Activated naive CD4-positive, alpha-beta T cell (primary cell): ENCODE results near the gene CHCHD6.

Source experiments
- DNase-seq, 4 experiments: peaks; one replicate each; lab custom pipeline; 2025; lab: John Stamatoyannopoulos, UW

CHCHD6 gene

GRCh38 chr3:126704494-126705214 lies 614 bp downstream of the CHCHD6 start:
- DNase-seq = no peak

- DNase-seq = no peak
Measured at GRCh38 chr3:126706631-126707030, 2.6 kb downstream of the CHCHD6 start.

GRCh38 chr3:126711121-126711760 lies 7.2 kb downstream of the CHCHD6 start:
- no peak for DNase-seq

- DNase-seq = no peak
Measured at GRCh38 chr3:126713199-126713598, 9.2 kb downstream of the CHCHD6 start.

GRCh38 chr3:126714276-126714900 lies 10.3 kb downstream of the CHCHD6 start:
- DNase-seq = no peak

- no peak for DNase-seq
Measured at GRCh38 chr3:126714921-126715320, 10.9 kb downstream of the CHCHD6 start.

GRCh38 chr3:126715432-126715831 lies 11.4 kb downstream of the CHCHD6 start:
- no peak for DNase-seq

- no peak for DNase-seq
Measured at GRCh38 chr3:126716057-126716456, 12.0 kb downstream of the CHCHD6 start.

GRCh38 chr3:126718561-126719445 lies 14.8 kb downstream of the CHCHD6 start:
- no peak for DNase-seq

GRCh38 chr3:126720596-126720995 lies 16.6 kb downstream of the CHCHD6 start:
- DNase-seq = no peak

GRCh38 chr3:126721246-126721645 lies 17.2 kb downstream of the CHCHD6 start:
- no peak for DNase-seq

GRCh38 chr3:126723237-126723636 lies 19.2 kb downstream of the CHCHD6 start:
- no peak for DNase-seq

- DNase-seq = no peak
Measured at GRCh38 chr3:126723801-126724200, 19.8 kb downstream of the CHCHD6 start.

GRCh38 chr3:126728680-126729079 lies 24.6 kb downstream of the CHCHD6 start:
- no peak for DNase-seq

GRCh38 chr3:126730376-126730775 lies 26.3 kb downstream of the CHCHD6 start:
- DNase-seq = no peak

GRCh38 chr3:126731044-126731443 lies 27.0 kb downstream of the CHCHD6 start:
- DNase-seq = no peak

- DNase-seq = no peak
Measured at GRCh38 chr3:126732281-126733060, 28.4 kb downstream of the CHCHD6 start.

GRCh38 chr3:126733061-126733430 lies 29.0 kb downstream of the CHCHD6 start:
- DNase-seq = no peak

GRCh38 chr3:126734106-126734723 lies 30.2 kb downstream of the CHCHD6 start:
- DNase-seq = no peak

GRCh38 chr3:126737527-126737926 lies 33.5 kb downstream of the CHCHD6 start:
- no peak for DNase-seq

GRCh38 chr3:126742057-126742456 lies 38.0 kb downstream of the CHCHD6 start:
- no peak for DNase-seq
